Measurements from ENCODE around the gene GLYR1.
"Not testable (repeated sequence)": the region's sequence is repeated elsewhere in the genome, so short reads cannot be mapped to it uniquely, and the experiment has no call there.

Gene GLYR1

GRCh38 chr16:4787627-4788482 lies 59.2 kb downstream of the GLYR1 start, which contains the start of gene SEPTIN12:
TSS of gene SEPTIN12 (minus strand) at chr16:4788345. CDS start at chr16:4787645, 700 bp downstream.
- DNase-seq (ENCODE audit: low spot score), result no peak

DNA sequence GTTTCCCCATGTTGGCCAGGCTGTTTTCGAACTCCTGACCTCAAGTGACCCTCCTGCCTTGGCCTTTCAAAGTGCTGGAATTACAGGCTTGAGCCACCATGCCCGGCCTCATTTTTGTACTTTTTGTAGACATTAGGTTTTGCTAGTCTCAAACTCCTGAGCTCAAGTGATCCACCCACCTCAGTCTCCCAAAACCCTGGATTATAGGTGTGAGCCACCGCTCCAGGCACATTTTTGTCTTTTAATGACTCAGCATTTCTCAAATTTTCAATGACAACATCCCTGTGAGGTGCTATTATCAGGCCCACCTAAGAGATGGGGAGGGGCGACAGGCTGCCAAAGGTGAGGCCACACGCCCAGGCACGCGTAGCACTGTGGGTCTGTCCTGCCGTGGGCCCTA lies 60.0 kb downstream of the GLYR1 start:
- no peak for DNase-seq (ENCODE audit: low spot score)

GRCh38 chr16:4785758-4786433 lies 61.2 kb downstream of the GLYR1 start:
- DNase-seq (ENCODE audit: low spot score), result no peak

DNA sequence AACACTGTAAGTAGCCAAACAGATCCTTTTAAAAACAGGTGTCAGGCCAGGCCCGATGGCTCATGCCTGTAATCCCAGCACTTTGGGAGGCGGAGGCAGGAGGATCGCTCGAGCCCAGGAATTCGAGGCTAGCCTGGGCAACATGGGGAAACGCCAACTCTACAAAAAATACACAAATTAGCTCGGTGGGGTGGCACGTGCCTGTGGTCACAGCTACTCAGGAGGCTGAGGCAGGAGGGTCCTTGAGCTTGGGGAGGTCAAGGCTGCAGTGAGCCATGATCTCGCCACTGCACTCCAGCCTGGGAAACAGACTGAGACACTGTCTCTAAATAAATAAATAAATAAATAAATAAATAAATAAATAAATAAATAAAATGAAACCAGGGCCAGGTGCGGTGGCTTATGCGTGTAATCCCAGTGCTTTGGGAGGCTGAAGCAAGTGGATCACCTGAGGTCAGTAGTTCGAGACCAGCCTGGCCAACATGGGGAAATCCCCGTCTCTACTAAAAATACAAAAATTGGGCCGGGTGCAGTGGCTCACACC lies 62.6 kb downstream of the GLYR1 start:
- DNase-seq (ENCODE audit: low spot score), result not testable (repeated sequence)

DNA sequence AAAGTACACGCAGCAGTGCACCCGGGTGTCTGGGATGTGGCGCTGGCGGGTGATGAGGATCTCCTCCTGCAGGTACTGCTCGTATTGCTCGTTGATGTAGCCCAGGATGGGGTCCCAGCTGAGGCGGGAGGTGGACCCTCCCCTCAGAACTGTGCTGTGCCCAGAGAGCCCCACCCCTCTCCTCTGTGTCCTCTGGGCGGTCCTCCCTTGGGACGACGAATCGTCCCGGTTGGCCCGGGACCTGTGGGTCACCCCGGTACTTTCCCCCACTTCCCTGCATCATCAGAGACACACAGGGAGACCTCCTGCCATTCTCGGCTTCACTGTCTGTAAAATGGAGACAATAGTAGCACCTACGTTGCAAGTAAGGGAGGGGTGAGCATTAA lies 63.1 kb downstream of the GLYR1 start:
- DNase-seq (ENCODE audit: low spot score), result no peak

GRCh38 chr16:4783251-4783950 lies 63.7 kb downstream of the GLYR1 start:
- DNase-seq (ENCODE audit: low spot score), result no peak

DNA sequence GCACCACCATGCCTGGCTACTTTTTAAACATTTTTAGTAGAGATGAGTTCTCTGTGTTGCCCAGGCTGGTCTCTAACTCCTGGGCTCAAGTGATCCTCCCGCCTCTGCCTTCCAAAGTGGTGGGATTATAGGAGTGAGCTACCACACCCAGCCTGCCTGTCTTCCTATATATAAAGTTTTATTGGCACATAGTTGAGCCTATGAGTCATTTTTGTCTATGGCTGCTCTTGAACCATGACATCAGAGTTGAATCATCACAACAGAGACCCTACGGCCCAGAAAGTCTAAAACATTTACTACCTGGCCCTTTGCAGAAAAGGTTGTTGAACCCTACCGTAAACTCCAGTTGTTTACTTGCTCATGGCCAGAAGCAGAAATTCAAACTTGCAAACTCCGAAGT lies 66.9 kb downstream of the GLYR1 start:
- no peak for DNase-seq (ENCODE audit: low spot score)

DNA sequence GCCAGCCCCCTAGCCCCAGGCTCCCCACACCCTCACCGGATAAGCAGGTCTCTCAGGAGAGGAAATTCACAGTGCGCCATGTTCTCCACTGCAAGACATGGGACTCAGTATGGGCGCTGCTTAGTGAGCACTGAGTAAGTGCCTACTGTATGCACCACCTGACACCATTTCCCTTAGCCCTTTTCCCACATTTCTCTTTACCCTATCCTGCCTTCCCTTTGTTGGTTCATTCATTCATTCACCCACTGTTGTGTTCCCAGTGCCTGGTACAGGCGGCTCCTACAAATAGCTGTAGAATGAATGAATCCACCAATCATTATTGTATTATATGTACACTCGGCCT lies 69.1 kb downstream of the GLYR1 start:
- DNase-seq (ENCODE audit: low spot score), result no peak

GRCh38 chr16:4777339-4778049 lies 69.6 kb downstream of the GLYR1 start:
- no peak for DNase-seq (ENCODE audit: low spot score)

- DNase-seq (ENCODE audit: low spot score), result no peak
These were observed 70.9 kb downstream of the GLYR1 start for GRCh38 chr16:4776141-4776705.

DNA sequence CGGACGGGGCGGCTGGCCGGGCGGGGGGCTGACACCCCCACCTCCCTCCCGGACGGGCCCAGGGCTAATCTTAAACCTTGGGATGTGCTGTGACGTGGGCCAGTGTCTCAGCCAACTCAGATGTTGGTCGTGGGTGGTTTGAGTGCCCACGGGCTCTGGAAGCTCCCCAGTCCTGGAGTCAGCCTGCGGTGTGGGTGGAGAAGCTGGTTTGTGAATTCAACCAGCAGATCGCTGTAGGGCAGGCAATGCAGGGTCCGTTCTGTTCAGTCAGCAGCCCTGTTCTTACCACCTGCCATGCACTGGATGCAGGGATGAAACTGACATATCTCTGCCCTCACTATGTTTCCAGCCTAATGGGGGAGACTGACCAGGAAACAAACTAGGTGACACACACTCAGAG lies 72.1 kb downstream of the GLYR1 start:
- no peak for DNase-seq (ENCODE audit: low spot score)

GRCh38 chr16:4772351-4772750 lies 74.7 kb downstream of the GLYR1 start:
- DNase-seq (ENCODE audit: low spot score), result no peak

DNA sequence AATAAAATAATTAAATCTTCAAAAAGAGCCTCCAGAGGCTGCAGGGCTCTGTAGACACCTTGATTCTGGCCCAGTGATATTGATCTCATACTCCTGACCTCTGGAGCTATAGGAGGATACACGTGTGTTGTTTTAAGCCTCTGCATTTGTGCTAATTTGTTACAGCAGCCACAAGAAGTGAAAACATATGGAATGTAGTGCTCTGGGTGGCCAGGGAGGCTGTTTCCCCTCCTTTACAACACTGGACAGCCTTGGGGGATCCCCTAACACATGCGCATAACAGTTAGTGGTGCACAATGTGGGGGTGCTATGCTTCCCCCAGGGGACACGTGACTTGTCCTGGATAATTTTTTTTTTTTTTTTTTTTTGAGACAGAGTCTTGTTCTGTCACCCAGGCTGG lies 75.4 kb downstream of the GLYR1 start:
- DNase-seq (ENCODE audit: low spot score), result no peak

- DNase-seq (ENCODE audit: low spot score), result no peak
These were observed 77.8 kb downstream of the GLYR1 start for GRCh38 chr16:4769306-4769638.

DNA sequence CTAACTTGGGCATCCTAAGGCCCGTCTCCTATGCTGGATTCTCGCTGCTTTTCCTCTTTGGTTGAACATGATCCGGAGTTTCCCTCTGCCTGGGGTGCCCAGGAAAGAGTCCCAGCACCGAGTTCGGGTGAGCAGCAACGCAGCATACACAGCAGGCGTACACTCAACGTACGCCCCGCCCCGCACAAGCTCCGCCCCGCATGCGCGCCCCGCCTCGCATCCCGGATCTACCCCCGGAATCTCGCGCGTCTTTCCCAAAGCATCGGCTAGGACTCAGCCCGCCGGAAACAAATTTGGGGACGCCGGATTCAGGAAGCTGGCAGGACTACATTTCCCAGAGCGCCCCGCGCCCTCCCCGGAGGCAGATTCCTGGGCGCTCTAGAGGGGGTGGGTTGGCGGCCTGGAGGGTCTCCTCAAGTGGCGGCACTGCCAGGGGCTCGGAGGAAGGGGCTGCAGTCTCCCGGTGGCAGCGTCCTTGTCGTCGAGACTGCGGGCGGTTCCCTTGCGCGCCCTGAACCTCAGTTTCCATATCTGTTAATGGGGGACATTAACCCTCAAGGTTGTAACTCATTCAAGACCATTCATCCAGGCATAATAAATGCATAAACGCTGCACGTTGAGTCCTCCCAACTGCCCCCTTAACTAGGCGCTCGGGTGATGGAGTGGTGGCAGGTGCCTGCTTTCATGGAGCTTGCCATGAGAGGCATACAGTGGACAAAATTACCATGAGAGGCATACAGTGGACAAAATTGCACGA lies 78.4 kb downstream of the GLYR1 start:
- peak; percentile 89 for DNase-seq (ENCODE audit: low spot score)

DNA sequence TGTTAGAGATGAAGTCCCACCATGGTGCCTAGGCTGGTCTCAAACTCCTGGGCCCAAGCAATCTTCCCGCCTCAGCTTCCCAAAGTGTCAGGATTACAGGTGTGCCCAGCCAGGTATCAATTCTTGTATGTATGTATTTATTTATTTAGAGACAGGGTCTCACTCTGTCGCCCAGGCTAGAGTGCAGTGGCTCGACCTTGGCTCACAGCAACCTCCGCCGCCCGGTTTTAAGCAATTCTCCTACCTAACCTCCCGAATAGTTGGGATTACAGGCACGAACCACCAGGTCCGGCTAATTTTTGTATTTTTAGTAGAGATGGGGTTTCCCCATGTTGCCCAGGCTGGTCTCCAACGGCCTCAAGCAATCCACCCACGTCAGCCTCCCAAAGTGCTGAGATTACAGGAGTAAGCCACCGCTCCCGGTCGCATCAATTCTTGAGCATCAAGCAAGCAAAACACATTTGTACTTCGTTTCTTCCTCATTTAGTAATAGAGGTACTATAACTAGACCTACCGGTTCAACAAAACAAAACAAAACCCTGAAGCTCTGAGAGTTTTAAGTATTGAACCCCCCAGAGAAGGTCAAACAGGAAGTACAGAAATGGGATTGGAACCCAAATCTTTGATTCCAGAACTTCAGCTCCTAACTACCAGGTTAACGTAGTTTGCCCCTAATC lies 79.1 kb downstream of the GLYR1 start:
- DNase-seq (ENCODE audit: low spot score), result no peak

- DNase-seq (ENCODE audit: low spot score), result peak; percentile 95
These were observed 80.0 kb downstream of the GLYR1 start, which contains the start of gene ZNF500 for GRCh38 chr16:4766875-4767628. TSS of gene ZNF500 (minus strand) at chr16:4767162. CDS start at chr16:4765978, 1,184 bp downstream.

- no peak for DNase-seq (ENCODE audit: low spot score)
These were observed 81.3 kb downstream of the GLYR1 start for GRCh38 chr16:4765511-4766474.
